ENCODE measurements around the gene AHCYL2.

GRCh38 chr7:129265328-129265727, 40.5 kb downstream of the AHCYL2 start:
- TF ChIP-seq POLR2A (IDR thresholded peaks at IDR 0.05), result no peak
- no peak for TF ChIP-seq CTCF (IDR thresholded peaks at IDR 0.05)

Data from adrenal gland (tissue), 5 donors.